Measurements from ENCODE around the gene GREM1. TPM values are rescaled to one million over a fixed set of nuclear protein-coding genes. Genes with fewer than 3 reads are reported as not detected.

GREM1 gene
- total RNA-seq (under 1 TPM in 8 of 10 donors, not detected in 2; 0.06 to 0.37 (median 0.19) TPM), polyA plus RNA-seq (under 1 TPM in 1 of 2 donors, not detected in 1; 0.03 TPM)
- long read RNA-seq, donor 1, result 0 reads
- long read RNA-seq, donor 2, result 0 reads
- long read RNA-seq, donor 3, result 0 reads

DNA sequence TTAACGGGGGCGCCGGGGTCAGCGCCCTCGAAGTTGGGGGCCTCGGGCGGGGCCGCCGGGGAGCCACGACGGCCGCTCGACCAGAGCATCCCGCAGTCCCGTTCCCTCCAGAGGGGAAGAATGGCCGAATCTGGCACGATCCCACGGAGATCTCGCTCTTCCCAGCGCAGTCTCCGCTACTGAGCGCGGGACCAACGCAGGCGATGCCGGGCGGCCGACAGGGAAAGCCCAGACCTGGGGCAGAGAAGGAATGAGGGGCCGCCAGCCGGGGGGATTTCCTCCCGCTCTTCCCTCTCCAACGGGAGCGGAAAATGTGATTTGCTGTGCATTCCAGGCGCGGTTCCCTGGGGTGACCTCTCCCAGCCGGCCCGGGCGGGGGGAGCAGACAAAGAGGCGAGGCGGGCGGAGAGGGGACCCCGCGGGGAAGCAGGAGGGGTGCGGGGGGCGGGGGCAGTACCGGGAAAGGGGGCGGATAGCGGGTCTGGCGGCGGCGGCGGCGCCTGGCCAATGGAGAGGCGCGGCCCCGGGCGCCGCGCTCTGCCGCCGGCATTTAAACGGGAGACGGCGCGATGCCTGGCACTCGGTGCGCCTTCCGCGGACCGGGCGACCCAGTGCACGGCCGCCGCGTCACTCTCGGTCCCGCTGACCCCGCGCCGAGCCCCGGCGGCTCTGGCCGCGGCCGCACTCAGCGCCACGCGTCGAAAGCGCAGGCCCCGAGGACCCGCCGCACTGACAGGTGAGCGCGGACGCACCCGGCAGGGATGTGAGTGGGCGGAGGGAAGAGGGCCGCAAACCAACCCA lies at the start of gene GREM1:
GREM1 (plus strand) TSS at position 579 of the 801 bp plus-strand sequence. CDS start 12,687 bp downstream, outside the sequence.
- Histone ChIP-seq H3K27me3 (peaks cover 23 to 97% (median 88%) of the 10 kb centered on the region in 7 donors), H3K27ac (no peak within 1 kb of the TSS), H3K9me3 (no peaks in the 10 kb centered on the region), H3K4me3 (peak within 1 kb of the TSS in 8 of 10 donors; percentile 11 to 41 (median 32)), H3K36me3 (no peaks in the 10 kb centered on the region), H3K4me1 (peaks cover 0 to 30% (median 13%) of the 10 kb centered on the region in 9 donors)
- intact Hi-C loops (cut with DNase I), result no loop called here
- no peak for ATAC-seq
- TF ChIP-seq, protein P1, sequence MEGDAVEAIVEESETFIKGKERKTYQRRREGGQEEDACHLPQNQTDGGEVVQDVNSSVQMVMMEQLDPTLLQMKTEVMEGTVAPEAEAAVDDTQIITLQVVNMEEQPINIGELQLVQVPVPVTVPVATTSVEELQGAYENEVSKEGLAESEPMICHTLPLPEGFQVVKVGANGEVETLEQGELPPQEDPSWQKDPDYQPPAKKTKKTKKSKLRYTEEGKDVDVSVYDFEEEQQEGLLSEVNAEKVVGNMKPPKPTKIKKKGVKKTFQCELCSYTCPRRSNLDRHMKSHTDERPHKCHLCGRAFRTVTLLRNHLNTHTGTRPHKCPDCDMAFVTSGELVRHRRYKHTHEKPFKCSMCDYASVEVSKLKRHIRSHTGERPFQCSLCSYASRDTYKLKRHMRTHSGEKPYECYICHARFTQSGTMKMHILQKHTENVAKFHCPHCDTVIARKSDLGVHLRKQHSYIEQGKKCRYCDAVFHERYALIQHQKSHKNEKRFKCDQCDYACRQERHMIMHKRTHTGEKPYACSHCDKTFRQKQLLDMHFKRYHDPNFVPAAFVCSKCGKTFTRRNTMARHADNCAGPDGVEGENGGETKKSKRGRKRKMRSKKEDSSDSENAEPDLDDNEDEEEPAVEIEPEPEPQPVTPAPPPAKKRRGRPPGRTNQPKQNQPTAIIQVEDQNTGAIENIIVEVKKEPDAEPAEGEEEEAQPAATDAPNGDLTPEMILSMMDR (IDR thresholded peaks at IDR 0.05), result no peak
- 1% methylated on average over 78 to 99 of the region's 99 CpGs for WGBS, 2 donors
- DNase-seq, result no peak

DNA sequence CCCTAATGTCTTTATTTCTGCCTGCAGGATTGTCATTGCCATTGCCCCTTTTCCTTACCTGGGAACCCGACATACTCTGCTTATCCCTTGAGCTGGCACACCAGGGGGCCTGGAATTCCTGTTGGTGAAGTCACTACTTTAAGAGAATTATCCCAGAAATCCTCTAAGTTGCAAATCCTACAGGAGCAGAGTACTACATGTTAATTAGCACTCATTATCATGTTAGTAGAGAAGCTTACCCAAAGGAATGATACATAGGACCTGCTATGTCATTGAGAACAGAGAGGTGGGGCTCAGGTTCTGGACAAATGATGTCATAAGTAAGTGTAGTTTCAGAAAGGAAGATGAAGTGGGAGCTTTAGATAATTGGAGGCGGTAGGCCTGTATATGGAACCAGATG lies 48.9 kb upstream of the GREM1 start:
- ATAC-seq, result no peak
- DNase-seq, result no peak
- H3K4me1 ChIP-seq, result peaks cover 0 to 5% (median 0%) of the 10 kb centered on the region in 9 donors
- 79 to 80% methylated on average over 2 of the region's 2 CpGs for WGBS, 2 donors
- no peaks in the 10 kb centered on the region for H3K36me3 ChIP-seq
- no peak overlapping the region for H3K4me3 ChIP-seq
- no peaks in the 10 kb centered on the region for H3K27me3 ChIP-seq
- H3K9me3 ChIP-seq, result no peaks in the 10 kb centered on the region
- TF ChIP-seq, protein P1 (IDR thresholded peaks at IDR 0.05), result no peak
- intact Hi-C loops (cut with DNase I), result loop anchor here in 5 of 10 donors (10.0 kb wide), 6 partner anchors 56 to 1036 kb away; no protein-coding TSS in a partner anchor
- no peak overlapping the region for H3K27ac ChIP-seq

DNA sequence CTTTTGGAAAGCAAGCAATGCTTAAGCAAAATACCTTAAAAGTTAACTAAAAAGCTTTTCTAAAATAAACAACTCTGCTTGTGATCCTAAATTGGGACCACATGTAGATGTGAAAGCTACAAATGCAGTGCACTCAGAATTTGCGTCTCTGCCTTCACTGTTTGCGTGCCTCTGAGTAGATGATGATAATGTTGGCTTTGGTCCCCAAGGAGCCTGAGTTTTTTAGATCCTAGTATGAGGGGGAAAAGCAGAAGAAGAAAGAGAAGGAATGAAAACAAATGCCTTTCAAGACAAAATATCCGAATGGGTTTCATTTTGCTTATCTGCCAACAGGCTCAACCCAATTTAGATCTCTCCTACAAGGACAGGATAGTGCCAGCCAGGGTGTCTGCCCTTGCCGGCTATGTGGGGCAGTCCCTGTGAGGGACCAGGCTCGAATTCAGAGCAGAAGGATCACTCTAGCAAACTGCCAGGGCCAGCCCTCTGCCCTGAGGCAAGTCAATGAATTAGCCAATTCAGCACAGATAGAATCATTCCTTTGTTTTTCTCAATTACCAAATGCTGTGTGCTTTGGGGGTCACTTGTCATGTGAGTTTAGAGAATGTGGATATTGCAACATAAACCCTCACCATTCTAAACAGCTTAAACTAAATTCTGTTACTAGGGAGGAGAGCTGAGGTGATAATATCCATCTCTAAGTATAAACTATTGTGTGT lies 47.8 kb upstream of the GREM1 start:
- TF ChIP-seq, protein P1 (IDR thresholded peaks at IDR 0.05), result no peak
- H3K4me3 ChIP-seq, result no peak overlapping the region
- H3K4me1 ChIP-seq, result peaks cover 0 to 5% (median 0%) of the 10 kb centered on the region in 9 donors
- H3K36me3 ChIP-seq, result no peaks in the 10 kb centered on the region
- ATAC-seq, result peak in 5 of 8 donors; percentile 33 to 71 (median 53)
- H3K27me3 ChIP-seq, result no peaks in the 10 kb centered on the region
- H3K27ac ChIP-seq, result no peak overlapping the region
- intact Hi-C loops (cut with DNase I), result loop anchor here in 6 of 10 donors (10.0 kb wide), 7 partner anchors 55 to 1035 kb away; no protein-coding TSS in a partner anchor
- H3K9me3 ChIP-seq, result no peaks in the 10 kb centered on the region
- 27 to 38% methylated on average over 5 of the region's 5 CpGs for WGBS, 2 donors
- peak in 1 of 2 donors; percentile 13 for DNase-seq

DNA sequence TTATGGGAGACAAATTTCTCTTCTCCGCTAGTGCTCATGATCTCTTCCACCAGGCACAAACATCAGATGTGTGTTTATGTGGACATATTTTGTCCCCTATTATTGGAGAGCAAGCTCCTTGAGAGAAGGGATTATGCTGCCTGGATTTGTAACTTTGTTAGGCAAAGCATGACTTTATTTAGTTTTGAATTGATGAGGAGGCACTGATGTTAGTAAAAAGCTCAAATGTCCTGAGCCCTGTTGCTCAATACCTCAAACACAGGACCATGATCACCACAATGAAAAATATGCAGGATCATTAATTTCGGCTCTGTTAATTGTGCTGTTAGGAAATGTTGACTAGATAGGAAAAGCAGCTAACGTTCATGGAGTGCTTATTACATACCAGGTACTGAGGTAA lies 47.2 kb upstream of the GREM1 start:
- 88 to 92% methylated on average over 3 of the region's 3 CpGs for WGBS, 2 donors
- ATAC-seq, result no peak
- H3K4me3 ChIP-seq, result no peak overlapping the region
- no peaks in the 10 kb centered on the region for H3K9me3 ChIP-seq
- no peak for DNase-seq
- H3K4me1 ChIP-seq, result peaks cover 0 to 5% (median 0%) of the 10 kb centered on the region in 9 donors
- no peaks in the 10 kb centered on the region for H3K36me3 ChIP-seq
- intact Hi-C loops (cut with DNase I), result loop anchor here in 1 of 10 donors (10.0 kb wide), 1 partner anchor 164 kb away; no protein-coding TSS in a partner anchor
- TF ChIP-seq, protein P1 (IDR thresholded peaks at IDR 0.05), result no peak
- H3K27ac ChIP-seq, result no peak overlapping the region
- H3K27me3 ChIP-seq, result no peaks in the 10 kb centered on the region
